OCI-LY3 (cell line): ENCODE measurements around the gene NPNT.

Experiments used
- CTCF ChIP-seq: fragments of 200-600, 300-600 bp; sonication (generic); IDR thresholded peaks from 2 replicates; pipeline ENCODE4 v1.5.1; 2014; ENCODE audit warnings: antibody characterized with exemption, low read length, low read depth
- EZH2phosphoT487 ChIP-seq: fragments of 200-600 bp; shearing (Covaris generic); IDR thresholded peaks from 2 replicates; pipeline ENCODE4 v1.6.1; 2018; ENCODE audit warnings: antibody characterized with exemption, mixed run types, low read depth

- no peak for TF ChIP-seq CTCF
- TF ChIP-seq EZH2phosphoT487, result no peak
Observed at GRCh38 chr4:105996845-105997244, 101.6 kb downstream of the NPNT start.
